IPS-NIHi7 (cell line): ENCODE measurements around the gene CFTR.
"Not testable (repeated sequence)": the region's sequence is repeated elsewhere in the genome, so short reads cannot be mapped to it uniquely, and the experiment has no call there.

Experiments used
- DNase-seq: peaks from one replicate; pipeline ENCODE4 v3.0.0; 2012; ENCODE audit warnings: mixed read lengths; ENCODE audit errors: extremely low spot score

CFTR gene

GRCh38 chr7:117479225-117480054 is at the start of gene CFTR:
TSS of gene CFTR (plus strand) at chr7:117480025. CDS start at chr7:117480095, 70 bp downstream.
- DNase-seq = peak; percentile 44

GRCh38 chr7:117435475-117436043 is 44.3 kb upstream of the CFTR start:
- no peak for DNase-seq

- DNase-seq = no peak
Observed at GRCh38 chr7:117444646-117445045, 35.2 kb upstream of the CFTR start.

- DNase-seq = no peak
Observed at GRCh38 chr7:117445206-117445605, 34.6 kb upstream of the CFTR start.

- DNase-seq = no peak
Observed at GRCh38 chr7:117446220-117446815, 33.5 kb upstream of the CFTR start.

- DNase-seq = no peak
Observed at GRCh38 chr7:117448655-117449054, 31.2 kb upstream of the CFTR start.

GRCh38 chr7:117458977-117459583 is 20.7 kb upstream of the CFTR start:
- DNase-seq = no peak

GRCh38 chr7:117459735-117460134 is 20.1 kb upstream of the CFTR start:
- DNase-seq = no peak

- not testable (repeated sequence) for DNase-seq
Observed at GRCh38 chr7:117460815-117461214, 19.0 kb upstream of the CFTR start.

- DNase-seq = no peak
Observed at GRCh38 chr7:117468174-117468573, 11.7 kb upstream of the CFTR start.

GRCh38 chr7:117470777-117471176 is 9.0 kb upstream of the CFTR start:
- DNase-seq = no peak

GRCh38 chr7:117472335-117472734 is 7.5 kb upstream of the CFTR start:
- DNase-seq = no peak

- no peak for DNase-seq
Observed at GRCh38 chr7:117476557-117477215, 3.1 kb upstream of the CFTR start.

- peak; percentile 33 for DNase-seq
Observed at GRCh38 chr7:117478836-117479224, 995 bp upstream of the CFTR start.

- no peak for DNase-seq
Observed at GRCh38 chr7:117480055-117480362, 184 bp downstream of the CFTR start.

GRCh38 chr7:117480978-117481377 is 1.2 kb downstream of the CFTR start:
- no peak for DNase-seq

GRCh38 chr7:117485118-117485620 is 5.3 kb downstream of the CFTR start:
- DNase-seq = no peak

GRCh38 chr7:117489016-117489415 is 9.2 kb downstream of the CFTR start:
- no peak for DNase-seq

- no peak for DNase-seq
Observed at GRCh38 chr7:117489430-117489829, 9.6 kb downstream of the CFTR start.

GRCh38 chr7:117489911-117490310 is 10.1 kb downstream of the CFTR start:
- no peak for DNase-seq

GRCh38 chr7:117492649-117493048 is 12.8 kb downstream of the CFTR start:
- no peak for DNase-seq

- DNase-seq = no peak
Observed at GRCh38 chr7:117493460-117493859, 13.6 kb downstream of the CFTR start.
